Gastroesophageal sphincter (tissue), 4 donors: Measurements from ENCODE around the gene DUSP9. TPM values are rescaled to one million over a fixed set of nuclear protein-coding genes. Genes with fewer than 3 reads are reported as not detected.
"Not testable (repeated sequence)": the region's sequence is repeated elsewhere in the genome, so short reads cannot be mapped to it uniquely, and the experiment has no call there.

Source experiments
- ATAC-seq: fragments of 150-250 bp; one replicate; pipeline ENCODE4 v1.9.1; 2016; ENCODE audit warnings: mild to moderate bottlenecking, moderate library complexity
- H3K27ac ChIP-seq, 4 donors: fragments of 200-600 bp; sonication (generic) in 3 of 4; 1 replicate in 3 of 4; 2 replicates in 1 of 4; pipeline ENCODE4 v1.5.1; 2016 to 2019
- H3K27me3 ChIP-seq: fragments of 200-600 bp; sonication (generic); one replicate; pipeline ENCODE4 v1.5.1; 2019
- H3K36me3 ChIP-seq, 2 donors: fragments of 200-600 bp; sonication (generic); one replicate each; pipeline ENCODE4 v1.5.1; 2019; ENCODE audit warnings: control low read depth in 1 of 2
- H3K4me1 ChIP-seq, 3 donors: fragments of 200-600 bp; sonication (generic); 1 replicate in 2 of 3; 2 replicates in 1 of 3; pipeline ENCODE4 v1.5.1; 2016 to 2019; ENCODE audit warnings: control low read depth in 2 of 3
- H3K4me3 ChIP-seq, 2 donors: fragments of 200-600 bp; sonication (generic); one replicate each; pipeline ENCODE4 v1.5.1; 2019; ENCODE audit warnings: mild to moderate bottlenecking in 1 of 2, moderate library complexity in 1 of 2
- H3K9me3 ChIP-seq, 3 donors: fragments of 200-600 bp; sonication (generic); one replicate each; pipeline ENCODE4 v1.5.1; 2017 to 2019; ENCODE audit warnings: control low read depth in 2 of 3
- CTCF ChIP-seq, 4 experiments: fragments of 200-600 bp in 2 of 4; fragments of 450-650 bp in 2 of 4; sonication (generic) in 1 of 4; IDR thresholded peaks; one replicate each; pipeline ENCODE4 v1.5.1; 2017 to 2019; ENCODE audit warnings: antibody characterized with exemption in 4 of 4, mild to moderate bottlenecking in 2 of 4, moderate library complexity in 2 of 4
- EP300 ChIP-seq: sonication (generic); formaldehyde crosslinking; IDR thresholded peaks from one replicate; pipeline ENCODE4 v1.6.1; 2017; ENCODE audit warnings: antibody characterized with exemption, mild to moderate bottlenecking
- POLR2A ChIP-seq, 2 donors: fragments of 450-650 bp; IDR thresholded peaks; one replicate each; pipeline ENCODE4 v1.6.1; 2017; ENCODE audit warnings: antibody characterized with exemption in 2 of 2, mild to moderate bottlenecking in 2 of 2, moderate library complexity in 1 of 2
- POLR2AphosphoS5 ChIP-seq: sonication (generic); formaldehyde crosslinking; IDR thresholded peaks from one replicate; pipeline ENCODE4 v1.6.1; 2017; ENCODE audit warnings: antibody characterized with exemption
- WGBS, 2 donors: methylation state at CpG; one replicate each; pipeline ENCODE4 v1.1.5; 2018; ENCODE audit warnings: low coverage in 1 of 2; 5-methylcytosine and 5-hydroxymethylcytosine counted together
- total RNA-seq, 4 donors: library from RNA; depleted of rRNA; stranded (reverse); fragments of >200 nt; gene quantifications; one replicate each; pipeline ENCODE4 v1.1.0, GENCODE V29; 2016

Gene DUSP9
- total RNA-seq, 4 donors from 2014 or later, result not detected

GRCh38 chrX:153600921-153601320 is 46.1 kb upstream of the DUSP9 start:
- peaks cover 0 to 34% (median 5%) of the 10 kb centered on the region in 3 donors for H3K4me1 ChIP-seq
- no peak for TF ChIP-seq CTCF (IDR thresholded peaks at IDR 0.05)
- no peak for TF ChIP-seq POLR2AphosphoS5
- no peak for TF ChIP-seq POLR2A (IDR thresholded peaks at IDR 0.05)
- TF ChIP-seq EP300, result no peak
- no peak for ATAC-seq
- H3K27me3 ChIP-seq, result no peaks in the 10 kb centered on the region
- H3K27ac ChIP-seq, result no peak overlapping the region
- H3K9me3 ChIP-seq, result no peaks in the 10 kb centered on the region
- H3K36me3 ChIP-seq, result peaks cover 0 to 3% of the 10 kb centered on the region in 2 donors
- H3K4me3 ChIP-seq, result no peak overlapping the region
- 90% methylated on average over 2 of the region's 7 CpGs; no CpG with 5 or more reads in 1 of the 2 donors for WGBS, 2 donors

GRCh38 chrX:153601511-153602110 is 45.4 kb upstream of the DUSP9 start:
- Histone ChIP-seq H3K4me3 (no peak overlapping the region), H3K9me3 (no peaks in the 10 kb centered on the region), H3K36me3 (no peaks in the 10 kb centered on the region), H3K27me3 (no peaks in the 10 kb centered on the region), H3K27ac (no peak overlapping the region), H3K4me1 (peaks cover 0 to 30% (median 5%) of the 10 kb centered on the region in 3 donors)
- 71 to 100% methylated on average over 1 to 3 of the region's 12 CpGs for WGBS, 2 donors
- no peak for TF ChIP-seq CTCF (IDR thresholded peaks at IDR 0.05)
- ATAC-seq, result no peak

GRCh38 chrX:153602601-153603000 is 44.4 kb upstream of the DUSP9 start:
- Histone ChIP-seq H3K4me1 (peaks cover 0 to 20% (median 5%) of the 10 kb centered on the region in 3 donors), H3K4me3 (no peak overlapping the region), H3K27ac (no peak overlapping the region), H3K27me3 (no peaks in the 10 kb centered on the region), H3K36me3 (no peaks in the 10 kb centered on the region), H3K9me3 (no peaks in the 10 kb centered on the region)
- TF ChIP-seq POLR2AphosphoS5 (no peak), POLR2A (IDR thresholded peaks at IDR 0.05) (no peak), CTCF (IDR thresholded peaks at IDR 0.05) (no peak), EP300 (no peak)
- ATAC-seq, result no peak
- WGBS, 2 donors, result 83% methylated on average over 1 of the region's 3 CpGs; no CpG with 5 or more reads in 1 of the 2 donors

GRCh38 chrX:153603131-153603656 is 43.8 kb upstream of the DUSP9 start:
- Histone ChIP-seq H3K9me3 (no peaks in the 10 kb centered on the region), H3K27ac (no peak overlapping the region), H3K27me3 (no peaks in the 10 kb centered on the region), H3K4me3 (no peak overlapping the region), H3K4me1 (peaks cover 0 to 15% (median 5%) of the 10 kb centered on the region in 3 donors), H3K36me3 (no peaks in the 10 kb centered on the region)
- TF ChIP-seq EP300, result no peak
- TF ChIP-seq POLR2A (IDR thresholded peaks at IDR 0.05), result no peak
- no peak for TF ChIP-seq CTCF (IDR thresholded peaks at IDR 0.05)
- TF ChIP-seq POLR2AphosphoS5, result no peak
- ATAC-seq, result no peak
- WGBS, 2 donors, result 100% methylated on average over 1 of the region's 17 CpGs; no CpG with 5 or more reads in 1 of the 2 donors

- not testable (repeated sequence) for H3K9me3 ChIP-seq, ATAC-seq
- WGBS, 2 donors, result no CpG with 5 or more reads among the region's 18 CpGs
Measured at GRCh38 chrX:153604666-153605380, 42.2 kb upstream of the DUSP9 start.

More at GRCh38 chrX:153604666-153605380, 42.2 kb upstream of the DUSP9 start:
- not testable (repeated sequence) for H3K36me3 ChIP-seq, H3K4me3 ChIP-seq, H3K27me3 ChIP-seq, H3K27ac ChIP-seq
- peaks cover 0 to 14% (median 5%) of the 10 kb centered on the region in 3 donors for H3K4me1 ChIP-seq
